ENCODE measurements around the gene CAV1.

CAV1 gene

GRCh38 chr7:116534790-116535189 lies 10.0 kb downstream of the CAV1 start:
- peaks cover 44% of the 10 kb centered on the region for H3K4me1 ChIP-seq (ENCODE audit: insufficient read depth, low read length, poor library complexity, severe bottlenecking)
- H3K27me3 ChIP-seq (ENCODE audit: insufficient read depth, low read length, poor library complexity, severe bottlenecking) = no peaks in the 10 kb centered on the region
- H3K79me2 ChIP-seq (ENCODE audit: insufficient read depth, low read length) = peaks cover 16% of the 10 kb centered on the region; the same call in 1 of the 2 replicates
- peak overlapping the region; percentile 33 for H3K4me3 ChIP-seq (ENCODE audit: low read length, poor library complexity, severe bottlenecking)
- TF ChIP-seq EZH2phosphoT487 (IDR thresholded peaks at IDR 0.05; ENCODE audit: borderline replicate concordance) = no peak
- TF ChIP-seq CTCF (conservative IDR thresholded peaks at IDR 0.05; ENCODE audit: low read length) = no peak
- H3K9me2 ChIP-seq (replicated peaks; ENCODE audit: low read depth, low read length) = no peaks in the 10 kb centered on the region
- H4K20me1 ChIP-seq (ENCODE audit: insufficient read depth, low read length, poor library complexity, severe bottlenecking) = no peaks in the 10 kb centered on the region
- H3K9me3 ChIP-seq (ENCODE audit: insufficient read depth, low read depth, low read length) = no peaks in the 10 kb centered on the region
- peak overlapping the region; percentile 54 for H3K4me2 ChIP-seq (ENCODE audit: low read depth, low read length, poor library complexity, severe bottlenecking)
- no peaks in the 10 kb centered on the region for H3K36me3 ChIP-seq (ENCODE audit: insufficient read depth, low read length)
- peak overlapping the region; percentile 58 for H3K9ac ChIP-seq (ENCODE audit: low read depth, low read length, poor library complexity, severe bottlenecking)
- no peaks in the 10 kb centered on the region for H3F3A ChIP-seq (ENCODE audit: low read depth)
- peak overlapping the region; percentile 39 for H2AFZ ChIP-seq (ENCODE audit: low read length)

- no peaks in the 10 kb centered on the region for H3K9me3 ChIP-seq (ENCODE audit: insufficient read depth, low read depth, low read length)
- H3F3A ChIP-seq (ENCODE audit: low read depth) = no peaks in the 10 kb centered on the region
- peak overlapping the region; percentile 33 for H3K4me3 ChIP-seq (ENCODE audit: low read length, poor library complexity, severe bottlenecking)
- H3K4me1 ChIP-seq (ENCODE audit: insufficient read depth, low read length, poor library complexity, severe bottlenecking) = peaks cover 43% of the 10 kb centered on the region
- H3K27me3 ChIP-seq (ENCODE audit: insufficient read depth, low read length, poor library complexity, severe bottlenecking) = no peaks in the 10 kb centered on the region
- H4K20me1 ChIP-seq (ENCODE audit: insufficient read depth, low read length, poor library complexity, severe bottlenecking) = no peaks in the 10 kb centered on the region
- peak overlapping the region; percentile 54 for H3K4me2 ChIP-seq (ENCODE audit: low read depth, low read length, poor library complexity, severe bottlenecking)
- H3K36me3 ChIP-seq (ENCODE audit: insufficient read depth, low read length) = no peaks in the 10 kb centered on the region
- H3K9me2 ChIP-seq (replicated peaks; ENCODE audit: low read depth, low read length) = no peaks in the 10 kb centered on the region
- peak overlapping the region; percentile 39 for H2AFZ ChIP-seq (ENCODE audit: low read length)
- peaks cover 13% of the 10 kb centered on the region; the same call in 1 of the 2 replicates for H3K79me2 ChIP-seq (ENCODE audit: insufficient read depth, low read length)
- TF ChIP-seq EZH2phosphoT487 (IDR thresholded peaks at IDR 0.05; ENCODE audit: borderline replicate concordance) (no peak), CTCF (conservative IDR thresholded peaks at IDR 0.05; ENCODE audit: low read length) (no peak)
- peak overlapping the region; percentile 58 for H3K9ac ChIP-seq (ENCODE audit: low read depth, low read length, poor library complexity, severe bottlenecking)
Measured at GRCh38 chr7:116535416-116535815, 10.6 kb downstream of the CAV1 start.

GRCh38 chr7:116538138-116538537 lies 13.3 kb downstream of the CAV1 start:
- H3K9me2 ChIP-seq (replicated peaks; ENCODE audit: low read depth, low read length) = no peaks in the 10 kb centered on the region
- H3K4me3 ChIP-seq (ENCODE audit: low read length, poor library complexity, severe bottlenecking) = no peak overlapping the region
- H3F3A ChIP-seq (ENCODE audit: low read depth) = no peaks in the 10 kb centered on the region
- no peaks in the 10 kb centered on the region for H3K9me3 ChIP-seq (ENCODE audit: insufficient read depth, low read depth, low read length)
- H3K4me1 ChIP-seq (ENCODE audit: insufficient read depth, low read length, poor library complexity, severe bottlenecking) = peaks cover 30% of the 10 kb centered on the region
- H3K36me3 ChIP-seq (ENCODE audit: insufficient read depth, low read length) = no peaks in the 10 kb centered on the region
- H4K20me1 ChIP-seq (ENCODE audit: insufficient read depth, low read length, poor library complexity, severe bottlenecking) = no peaks in the 10 kb centered on the region
- H3K79me2 ChIP-seq (ENCODE audit: insufficient read depth, low read length) = 0 out of 2 replicates have a peak, but pooled peaks cover 3% of the 10 kb centered on the region
- no peak overlapping the region for H2AFZ ChIP-seq (ENCODE audit: low read length)
- H3K27me3 ChIP-seq (ENCODE audit: insufficient read depth, low read length, poor library complexity, severe bottlenecking) = no peaks in the 10 kb centered on the region
- H3K9ac ChIP-seq (ENCODE audit: low read depth, low read length, poor library complexity, severe bottlenecking) = no peak overlapping the region
- H3K4me2 ChIP-seq (ENCODE audit: low read depth, low read length, poor library complexity, severe bottlenecking) = no peak overlapping the region
- TF ChIP-seq CTCF (conservative IDR thresholded peaks at IDR 0.05; ENCODE audit: low read length) (no peak), EZH2phosphoT487 (IDR thresholded peaks at IDR 0.05; ENCODE audit: borderline replicate concordance) (no peak)
